ENCODE measurements around the gene CEP250.

The CEP250 gene

GRCh38 chr20:35489717-35490116 lies 34.3 kb downstream of the CEP250 start:
- no peak for DNase-seq (ENCODE audit: low spot score)
- TF ChIP-seq, protein P1, sequence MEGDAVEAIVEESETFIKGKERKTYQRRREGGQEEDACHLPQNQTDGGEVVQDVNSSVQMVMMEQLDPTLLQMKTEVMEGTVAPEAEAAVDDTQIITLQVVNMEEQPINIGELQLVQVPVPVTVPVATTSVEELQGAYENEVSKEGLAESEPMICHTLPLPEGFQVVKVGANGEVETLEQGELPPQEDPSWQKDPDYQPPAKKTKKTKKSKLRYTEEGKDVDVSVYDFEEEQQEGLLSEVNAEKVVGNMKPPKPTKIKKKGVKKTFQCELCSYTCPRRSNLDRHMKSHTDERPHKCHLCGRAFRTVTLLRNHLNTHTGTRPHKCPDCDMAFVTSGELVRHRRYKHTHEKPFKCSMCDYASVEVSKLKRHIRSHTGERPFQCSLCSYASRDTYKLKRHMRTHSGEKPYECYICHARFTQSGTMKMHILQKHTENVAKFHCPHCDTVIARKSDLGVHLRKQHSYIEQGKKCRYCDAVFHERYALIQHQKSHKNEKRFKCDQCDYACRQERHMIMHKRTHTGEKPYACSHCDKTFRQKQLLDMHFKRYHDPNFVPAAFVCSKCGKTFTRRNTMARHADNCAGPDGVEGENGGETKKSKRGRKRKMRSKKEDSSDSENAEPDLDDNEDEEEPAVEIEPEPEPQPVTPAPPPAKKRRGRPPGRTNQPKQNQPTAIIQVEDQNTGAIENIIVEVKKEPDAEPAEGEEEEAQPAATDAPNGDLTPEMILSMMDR (IDR thresholded peaks at IDR 0.05; ENCODE audit: borderline replicate concordance, control extremely low read depth, extremely low read depth, insufficient read depth, missing control alignments), result no peak
- in situ Hi-C loops (cut with MboI; ENCODE audit: low sequenced_read_pairs, unreplicated experiment), result no loop called here

DNA sequence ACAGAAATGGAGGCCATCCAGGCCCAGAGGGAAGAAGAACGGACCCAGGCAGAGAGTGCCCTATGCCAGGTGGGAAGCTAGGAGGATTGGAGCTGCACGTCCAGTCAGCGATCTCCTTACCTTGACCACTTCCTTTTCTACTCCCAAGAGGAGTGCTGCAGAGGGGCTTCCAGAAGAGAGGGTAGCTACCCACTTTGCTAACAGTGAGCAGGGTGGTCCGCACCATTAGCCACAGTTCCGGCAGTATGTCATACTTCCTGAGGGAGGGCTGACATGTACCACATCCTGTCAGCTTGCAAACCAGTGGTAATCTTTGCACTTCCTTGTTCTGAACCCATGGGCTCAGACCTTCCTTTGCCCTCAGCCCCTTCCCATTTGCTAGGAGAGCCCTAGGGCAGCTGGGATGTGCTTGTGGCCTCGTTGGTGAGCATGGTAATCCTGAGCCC lies 35.4 kb downstream of the CEP250 start:
- peak; percentile 82 for DNase-seq (ENCODE audit: low spot score)
- in situ Hi-C loops (cut with MboI; ENCODE audit: low sequenced_read_pairs, unreplicated experiment), result no loop called here

GRCh38 chr20:35491823-35492222 lies 36.4 kb downstream of the CEP250 start:
- TF ChIP-seq, protein P1 (IDR thresholded peaks at IDR 0.05; ENCODE audit: borderline replicate concordance, control extremely low read depth, extremely low read depth, insufficient read depth, missing control alignments), result no peak
- in situ Hi-C loops (cut with MboI; ENCODE audit: low sequenced_read_pairs, unreplicated experiment), result no loop called here
- no peak for DNase-seq (ENCODE audit: low spot score)

More for the DNA sequence above, 35.4 kb downstream of the CEP250 start:
- TF ChIP-seq, protein P1 (IDR thresholded peaks at IDR 0.05; ENCODE audit: borderline replicate concordance, control extremely low read depth, extremely low read depth, insufficient read depth, missing control alignments), result no peak

DNA sequence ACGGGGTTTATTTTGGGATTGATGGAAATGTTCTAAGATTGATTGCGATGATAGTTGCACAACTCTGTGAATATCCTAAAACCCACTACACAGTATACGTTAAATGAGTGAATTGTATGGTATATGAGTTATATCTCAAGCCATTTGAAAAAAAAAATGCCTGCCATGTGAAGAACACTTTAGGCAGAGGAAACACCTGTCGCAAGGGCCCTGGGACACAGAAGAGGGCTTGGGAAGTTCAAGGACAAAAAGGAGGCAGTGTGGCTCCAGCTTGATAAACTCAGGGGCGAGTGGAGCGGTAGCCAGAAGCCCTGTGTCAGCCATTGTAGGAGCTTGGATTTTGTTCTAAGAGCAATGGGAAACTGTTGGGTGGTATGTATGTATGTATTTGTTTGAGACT lies 37.0 kb downstream of the CEP250 start:
- in situ Hi-C loops (cut with MboI; ENCODE audit: low sequenced_read_pairs, unreplicated experiment), result no loop called here
- DNase-seq (ENCODE audit: low spot score), result no peak
- TF ChIP-seq, protein P1 (IDR thresholded peaks at IDR 0.05; ENCODE audit: borderline replicate concordance, control extremely low read depth, extremely low read depth, insufficient read depth, missing control alignments), result no peak

DNA sequence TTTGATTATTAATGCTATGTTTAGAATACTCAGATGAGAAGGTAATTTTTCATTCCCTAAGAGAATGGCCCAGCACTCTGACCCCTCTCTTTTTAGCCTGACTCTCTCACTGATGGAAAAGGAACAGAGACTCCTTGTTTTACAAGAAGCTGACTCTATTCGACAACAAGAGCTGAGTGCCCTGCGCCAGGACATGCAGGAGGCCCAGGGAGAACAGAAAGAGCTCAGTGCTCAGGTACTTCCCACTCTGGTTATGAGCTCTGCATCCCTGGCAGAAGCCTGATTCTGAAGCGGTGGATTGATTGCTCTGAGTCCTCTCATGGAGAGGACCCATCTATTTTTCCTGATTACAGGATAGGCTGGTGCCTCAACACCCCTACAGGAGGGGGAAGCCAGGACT lies 41.1 kb downstream of the CEP250 start:
- TF ChIP-seq, protein P1 (IDR thresholded peaks at IDR 0.05; ENCODE audit: borderline replicate concordance, control extremely low read depth, extremely low read depth, insufficient read depth, missing control alignments), result no peak
- in situ Hi-C loops (cut with MboI; ENCODE audit: low sequenced_read_pairs, unreplicated experiment), result no loop called here
- no peak for DNase-seq (ENCODE audit: low spot score)

GRCh38 chr20:35497320-35497719 lies 41.9 kb downstream of the CEP250 start:
- TF ChIP-seq, protein P1 (IDR thresholded peaks at IDR 0.05; ENCODE audit: borderline replicate concordance, control extremely low read depth, extremely low read depth, insufficient read depth, missing control alignments), result no peak
- in situ Hi-C loops (cut with MboI; ENCODE audit: low sequenced_read_pairs, unreplicated experiment), result no loop called here
- no peak for DNase-seq (ENCODE audit: low spot score)

DNA sequence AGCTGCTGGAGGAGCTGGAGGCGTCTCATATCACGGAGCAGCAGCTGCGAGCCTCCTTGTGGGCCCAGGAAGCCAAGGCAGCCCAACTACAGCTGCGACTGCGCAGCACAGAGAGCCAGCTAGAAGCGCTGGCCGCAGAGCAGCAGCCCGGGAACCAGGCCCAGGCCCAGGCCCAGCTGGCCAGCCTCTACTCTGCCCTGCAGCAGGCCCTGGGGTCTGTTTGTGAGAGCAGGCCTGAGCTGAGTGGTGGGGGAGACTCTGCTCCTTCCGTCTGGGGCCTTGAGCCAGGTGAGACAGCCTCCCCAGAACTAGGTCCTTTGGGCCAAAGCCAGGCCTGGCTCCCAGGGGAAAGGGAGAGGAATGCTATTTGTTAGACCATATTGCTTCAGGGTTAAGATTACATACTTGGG lies 42.4 kb downstream of the CEP250 start:
- no peak for DNase-seq (ENCODE audit: low spot score)

More for the DNA sequence above, 42.4 kb downstream of the CEP250 start:
- in situ Hi-C loops (cut with MboI; ENCODE audit: low sequenced_read_pairs, unreplicated experiment), result no loop called here
- TF ChIP-seq, protein P1 (IDR thresholded peaks at IDR 0.05; ENCODE audit: borderline replicate concordance, control extremely low read depth, extremely low read depth, insufficient read depth, missing control alignments), result no peak
